Mucosa of gallbladder (tissue), 1 donor: ENCODE results near the gene SRRM2. TPM values are rescaled to one million over a fixed set of nuclear protein-coding genes. Genes with fewer than 3 reads are reported as not detected.

Experiments used
- DNase-seq: peaks from one replicate; pipeline ENCODE4 v3.0.0-alpha.2; 2020; ENCODE audit warnings: low spot score
- total RNA-seq: library from RNA; stranded (reverse); gene quantifications from one replicate; pipeline ENCODE4 v1.2.1, GENCODE V29; 2021
- donor health status: DM: no; HTN: no; CAD: no.

The SRRM2 gene
- total RNA-seq, 1 donor from 2014 or later = 677 TPM

GRCh38 chr16:2762711-2763110 lies 10.3 kb downstream of the SRRM2 start:
- no peak for DNase-seq

- no peak for DNase-seq
These were observed 10.7 kb downstream of the SRRM2 start for GRCh38 chr16:2763173-2763572.

- DNase-seq = no peak
These were observed 12.3 kb downstream of the SRRM2 start for GRCh38 chr16:2764718-2765117.

DNA sequence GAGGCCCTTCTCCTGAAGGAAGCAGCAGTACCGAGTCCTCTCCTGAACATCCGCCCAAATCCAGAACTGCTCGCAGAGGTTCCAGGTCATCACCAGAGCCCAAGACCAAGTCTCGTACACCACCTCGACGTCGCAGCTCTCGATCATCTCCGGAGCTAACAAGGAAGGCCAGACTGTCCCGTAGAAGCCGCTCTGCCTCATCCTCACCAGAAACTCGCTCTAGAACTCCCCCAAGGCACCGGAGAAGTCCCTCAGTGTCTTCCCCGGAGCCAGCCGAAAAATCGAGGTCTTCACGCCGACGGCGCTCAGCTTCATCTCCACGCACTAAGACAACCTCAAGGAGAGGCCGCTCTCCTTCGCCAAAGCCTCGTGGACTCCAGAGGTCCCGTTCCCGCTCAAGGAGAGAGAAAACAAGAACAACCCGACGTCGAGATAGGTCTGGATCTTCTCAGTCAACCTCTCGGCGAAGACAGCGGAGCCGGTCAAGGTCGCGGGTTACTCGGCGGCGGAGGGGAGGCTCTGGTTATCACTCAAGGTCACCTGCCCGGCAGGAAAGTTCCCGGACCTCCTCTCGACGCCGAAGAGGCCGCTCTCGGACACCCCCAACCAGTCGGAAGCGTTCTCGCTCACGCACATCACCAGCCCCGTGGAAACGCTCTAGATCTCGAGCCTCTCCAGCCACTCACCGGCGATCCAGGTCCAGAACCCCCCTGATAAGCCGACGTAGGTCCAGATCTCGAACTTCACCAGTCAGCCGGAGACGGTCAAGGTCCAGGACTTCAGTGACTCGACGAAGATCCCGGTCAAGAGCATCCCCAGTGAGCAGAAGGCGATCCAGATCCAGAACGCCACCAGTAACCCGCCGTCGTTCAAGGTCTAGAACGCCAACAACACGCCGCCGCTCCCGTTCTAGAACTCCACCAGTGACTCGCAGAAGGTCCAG lies 13.3 kb downstream of the SRRM2 start:
- DNase-seq = no peak

GRCh38 chr16:2766430-2767139 lies 14.1 kb downstream of the SRRM2 start:
- no peak for DNase-seq

- no peak for DNase-seq
These were observed 14.8 kb downstream of the SRRM2 start for GRCh38 chr16:2767140-2767731.

- no peak for DNase-seq
These were observed 15.5 kb downstream of the SRRM2 start for GRCh38 chr16:2767891-2768290.

GRCh38 chr16:2768403-2769089 lies 16.1 kb downstream of the SRRM2 start:
- no peak for DNase-seq

- DNase-seq = no peak
These were observed 16.7 kb downstream of the SRRM2 start for GRCh38 chr16:2769100-2769529.

- DNase-seq = peak; percentile 42
These were observed 17.2 kb downstream of the SRRM2 start for GRCh38 chr16:2769675-2770056.

- DNase-seq = no peak
These were observed 17.9 kb downstream of the SRRM2 start for GRCh38 chr16:2770057-2770951.

DNA sequence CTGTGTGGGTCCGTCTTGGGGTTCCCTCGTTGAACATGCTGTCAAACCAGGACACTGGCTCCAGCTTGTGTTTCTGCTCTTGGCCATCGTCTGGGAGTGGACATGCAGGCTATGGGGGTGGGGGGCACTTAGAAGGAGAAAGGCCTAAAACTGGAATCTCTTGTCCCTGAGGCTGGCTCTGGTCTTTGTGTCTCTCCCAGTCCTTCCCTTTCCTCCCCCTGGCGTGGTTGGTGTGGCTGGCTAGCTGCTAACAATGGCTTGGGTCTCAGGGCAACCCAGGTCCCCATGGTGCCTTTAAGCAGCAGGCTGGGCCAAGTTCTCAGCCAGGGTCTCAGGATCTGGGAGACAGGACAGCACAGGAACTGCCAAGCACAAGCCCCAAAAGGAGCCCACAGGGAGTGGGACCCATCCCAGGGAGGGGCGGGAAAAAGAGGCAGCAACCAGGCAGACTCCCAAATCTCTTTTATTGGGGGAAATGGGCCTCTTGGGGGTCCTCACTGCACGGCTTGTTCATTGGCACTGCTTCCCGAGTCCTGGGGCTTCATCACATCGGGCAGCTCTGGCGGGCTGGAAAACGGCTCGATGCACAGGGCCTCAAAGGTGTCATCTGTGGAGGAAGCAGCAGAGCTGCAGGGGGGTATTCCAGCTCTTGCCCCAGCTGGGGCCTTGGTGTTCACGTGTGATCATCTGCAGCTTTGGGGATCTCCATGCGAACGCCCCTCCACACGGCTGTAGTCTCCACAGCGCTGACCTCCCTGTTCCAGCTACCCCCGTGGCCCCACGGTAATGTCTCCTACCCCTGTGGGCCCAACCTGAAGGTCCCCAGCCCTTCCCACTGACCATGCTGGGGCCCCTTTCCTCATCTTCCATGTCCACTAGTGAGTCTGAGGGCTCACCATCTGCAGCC lies 19.3 kb downstream of the SRRM2 start:
- DNase-seq = no peak

DNA sequence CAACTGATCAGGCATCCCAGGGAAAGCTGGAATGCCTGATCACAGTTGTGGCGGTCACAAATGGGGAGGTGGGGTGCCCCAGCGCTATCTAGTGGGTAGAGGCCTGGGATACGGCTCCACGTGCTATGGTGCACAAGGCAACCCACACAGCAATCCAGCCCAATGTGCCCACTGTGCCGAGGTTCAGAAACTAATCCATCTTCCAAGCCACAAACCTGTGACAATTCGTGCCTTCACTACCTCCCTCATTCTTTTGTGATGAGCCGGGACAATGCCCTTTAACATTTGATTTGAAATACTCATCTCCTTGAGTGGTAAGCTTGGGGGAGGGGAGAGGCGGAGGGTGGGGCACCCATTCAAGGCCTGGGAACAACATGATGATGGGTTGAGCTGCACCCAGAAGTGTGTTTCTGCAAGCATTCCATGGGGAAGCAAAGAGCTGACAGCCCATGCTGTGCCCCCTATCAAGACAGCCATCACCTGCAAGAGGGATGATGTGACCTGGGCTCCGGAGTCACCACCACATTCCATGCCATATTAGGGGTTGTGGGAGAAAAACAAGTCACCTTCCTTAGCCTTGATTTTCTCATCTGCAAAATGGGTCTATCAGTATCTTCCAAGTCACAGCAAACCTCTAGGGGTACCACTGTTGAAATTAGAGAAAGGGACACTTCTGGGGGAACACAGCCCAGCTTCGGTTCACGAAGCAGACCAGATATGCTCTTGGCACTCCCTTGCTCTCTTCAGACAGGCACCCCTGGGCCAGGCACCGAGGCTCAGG lies 20.9 kb downstream of the SRRM2 start:
- DNase-seq = no peak

DNA sequence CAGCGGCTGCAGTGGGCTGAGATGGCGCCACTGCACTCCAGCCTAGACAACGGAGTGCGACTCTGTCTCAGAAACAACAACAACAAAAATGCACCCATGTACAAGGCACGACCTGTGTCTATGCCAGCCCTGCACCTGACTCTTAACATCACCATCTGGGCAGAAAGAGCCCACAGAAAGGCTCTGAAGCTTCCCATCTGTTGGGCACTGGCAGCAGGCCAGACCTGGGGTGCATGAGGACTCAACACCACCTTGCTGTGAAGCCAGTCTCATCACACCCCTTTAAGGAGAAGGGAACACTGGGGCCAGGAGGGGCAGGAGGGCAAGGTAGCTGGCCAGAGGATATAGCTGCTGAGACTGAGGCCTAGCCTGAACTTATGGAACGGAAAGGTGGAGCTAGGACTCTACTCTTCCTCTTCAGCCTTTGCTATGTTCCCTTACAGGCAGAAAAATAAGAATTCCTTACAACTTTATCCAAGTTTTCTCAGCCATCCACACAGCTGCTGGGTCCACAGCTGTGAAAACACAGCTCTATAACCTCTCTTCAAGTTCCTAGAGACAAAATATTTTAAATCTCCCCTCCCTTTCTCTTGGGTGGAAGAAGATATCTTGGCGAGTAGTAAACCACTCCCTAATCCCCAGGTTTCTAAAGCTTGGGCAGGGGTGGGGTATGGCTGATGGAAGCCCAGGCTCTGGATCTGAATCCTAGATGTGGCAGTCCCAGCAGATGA lies 21.9 kb downstream of the SRRM2 start:
- no peak for DNase-seq

- DNase-seq = no peak
These were observed 22.8 kb downstream of the SRRM2 start for GRCh38 chr16:2775131-2775716.

DNA sequence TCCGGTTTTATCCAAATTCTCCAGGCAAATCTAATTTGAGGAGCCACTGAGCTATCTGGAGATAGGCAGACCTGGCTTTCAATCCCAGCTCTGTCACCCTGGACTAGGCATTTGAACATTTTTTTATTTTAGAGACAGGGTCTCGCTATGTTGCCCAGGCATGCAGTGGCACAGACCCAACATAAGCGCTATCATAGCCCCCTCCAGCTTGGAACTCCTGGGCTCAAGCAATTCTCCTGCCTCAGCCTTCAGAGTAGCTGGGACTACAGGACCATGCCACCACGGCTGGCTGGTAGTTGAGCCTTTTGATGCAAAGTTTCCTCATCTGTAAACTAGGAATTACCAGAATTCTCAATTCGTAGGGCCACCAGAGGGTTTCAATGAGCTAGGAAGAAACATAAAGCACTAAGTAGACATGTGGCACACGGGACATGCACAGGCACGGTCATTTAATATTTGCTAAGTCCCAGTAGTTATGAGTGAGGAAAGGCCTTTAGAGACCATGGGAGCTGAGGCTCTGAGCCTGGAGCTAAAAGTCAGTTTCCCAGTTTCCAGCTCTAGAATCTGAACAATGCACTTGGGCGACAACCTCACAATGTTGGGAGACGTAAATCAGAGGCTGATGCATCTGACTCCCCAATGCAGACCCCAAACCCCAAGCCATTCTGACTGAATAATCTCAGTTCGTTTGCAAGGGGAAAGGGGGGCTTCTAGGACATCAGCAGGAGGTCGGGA lies 23.5 kb downstream of the SRRM2 start:
- DNase-seq = no peak

DNA sequence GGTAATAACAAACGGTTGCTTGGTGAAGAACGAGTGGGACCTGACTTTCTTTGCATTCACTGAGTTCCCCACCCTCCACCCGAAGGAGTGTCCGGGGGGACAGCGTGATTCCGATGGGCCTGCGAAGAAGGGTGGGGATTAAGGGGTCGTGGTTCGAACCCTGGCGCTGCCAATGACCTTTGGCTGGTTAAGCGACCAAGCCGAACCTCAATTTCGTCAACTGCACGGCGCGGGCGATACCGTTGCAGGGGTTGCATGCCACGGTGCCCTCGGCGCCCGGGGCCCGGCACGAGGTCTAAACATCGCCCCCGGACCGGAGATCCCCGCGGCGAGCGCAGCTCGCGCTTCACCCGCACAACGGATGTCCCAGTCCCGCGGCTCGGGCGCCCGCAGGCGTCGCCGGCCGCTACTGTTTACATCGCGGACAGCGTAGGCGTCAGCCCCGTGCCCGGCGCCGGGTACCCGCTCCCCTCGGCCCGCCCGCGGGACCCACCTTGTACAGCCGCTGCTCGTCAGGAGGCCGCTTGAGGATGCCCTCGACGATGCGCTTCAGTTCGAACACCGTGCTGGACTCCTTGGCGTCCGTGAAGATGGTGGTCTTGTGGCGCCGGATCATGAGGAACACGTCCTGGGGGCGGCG lies 24.2 kb downstream of the SRRM2 start:
- no peak for DNase-seq
